Endothelial cell of hepatic sinusoid (primary cell): ENCODE data around the gene LRGUK.

ENCODE experiments used
- in situ Hi-C: cut with HindIII; loops from 2 replicates; pipeline ENCODE4 v1.10.0; 2017; ENCODE audit warnings: low sequenced_read_pairs

LRGUK gene

DNA sequence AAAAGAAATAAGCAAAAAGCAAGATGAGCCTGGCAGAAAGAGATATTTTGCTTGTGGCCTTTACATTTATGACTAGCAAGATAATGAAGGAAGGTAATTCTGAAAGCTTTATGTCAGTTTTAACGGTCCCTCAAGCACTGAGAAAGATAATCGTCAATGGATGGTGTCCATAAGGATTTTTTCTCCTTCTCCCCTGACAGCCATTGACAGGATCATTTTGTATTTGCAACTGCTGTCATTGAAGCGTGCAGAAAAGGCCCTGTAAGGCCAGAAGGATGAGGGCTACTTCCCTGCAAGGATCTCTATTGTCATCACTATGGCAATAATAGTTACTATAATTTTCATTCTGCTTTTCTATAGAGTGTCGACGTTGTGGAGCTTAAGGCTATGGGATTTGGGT is 994 bp upstream of the LRGUK start:
- in situ Hi-C loops: no loop called here

DNA sequence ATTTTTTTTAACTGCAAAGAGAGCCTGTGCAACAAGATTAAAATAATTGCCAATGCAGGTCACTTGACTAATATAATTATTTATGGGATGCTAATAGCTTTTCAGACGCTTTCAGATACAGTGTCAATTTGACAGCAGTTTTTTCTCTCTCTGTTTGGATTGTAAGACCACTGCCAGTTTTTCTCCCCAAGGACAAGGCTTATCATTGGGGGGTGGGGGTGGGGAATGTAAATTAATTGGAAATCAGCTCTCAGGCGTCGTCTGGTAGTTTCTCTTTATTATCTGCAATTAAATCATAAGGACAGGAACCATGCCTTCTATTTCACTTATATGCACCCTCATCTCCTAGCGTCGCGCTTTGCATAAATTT is 559 bp upstream of the LRGUK start:
- in situ Hi-C loops: no loop called here

DNA sequence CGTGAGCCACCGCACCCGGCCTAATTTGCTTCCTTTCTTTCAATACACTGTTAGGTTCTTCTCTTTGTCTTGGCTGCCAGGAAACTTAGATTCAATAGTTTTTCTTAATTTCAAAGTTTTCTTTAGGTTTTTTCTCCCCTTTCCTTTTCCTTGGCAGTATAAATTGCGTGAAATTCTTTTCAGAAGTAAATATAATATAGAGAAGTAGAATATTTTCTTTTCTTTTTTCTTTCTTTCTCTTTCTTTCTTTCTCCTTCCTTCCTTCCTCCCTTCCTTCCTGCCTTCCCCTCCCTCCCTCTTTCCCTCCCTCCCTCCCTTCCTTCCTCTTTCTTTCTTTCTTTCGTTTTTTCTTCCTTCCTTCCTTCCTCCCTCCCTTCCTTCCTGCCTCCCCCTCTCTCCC is 1.7 kb downstream of the LRGUK start:
- in situ Hi-C loops: no loop called here

DNA sequence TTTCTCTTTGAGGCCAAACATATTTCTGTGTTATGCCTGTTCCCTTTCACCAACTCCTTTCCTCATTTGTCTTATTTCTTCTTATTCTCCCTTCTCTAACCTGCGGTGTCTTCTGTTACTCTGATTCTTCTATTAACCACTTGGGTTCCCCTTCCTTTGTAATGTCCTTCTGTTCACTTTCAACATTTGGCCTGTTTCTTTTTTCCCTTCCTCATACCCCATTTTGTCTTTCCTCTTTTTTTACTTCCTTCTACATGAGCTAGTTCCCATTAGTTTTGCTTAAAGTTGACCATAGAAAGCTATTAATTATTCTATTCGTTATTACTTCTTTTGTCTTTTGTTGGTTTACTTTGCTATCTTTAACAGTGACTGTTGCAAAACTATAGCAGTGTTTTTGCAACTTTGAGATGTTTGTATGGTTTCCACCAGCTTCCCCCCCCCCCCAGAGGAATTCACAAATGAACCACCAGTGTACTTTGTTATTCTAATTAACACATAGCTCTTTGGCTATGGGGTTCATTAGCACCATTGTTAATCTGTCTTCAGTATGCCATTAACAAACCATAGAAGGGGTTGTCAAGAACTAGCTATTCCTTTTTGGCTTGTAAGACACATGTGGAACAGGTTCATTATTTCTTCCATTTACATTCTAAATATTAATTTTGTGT is 2.9 kb downstream of the LRGUK start:
- in situ Hi-C loops: no loop called here

DNA sequence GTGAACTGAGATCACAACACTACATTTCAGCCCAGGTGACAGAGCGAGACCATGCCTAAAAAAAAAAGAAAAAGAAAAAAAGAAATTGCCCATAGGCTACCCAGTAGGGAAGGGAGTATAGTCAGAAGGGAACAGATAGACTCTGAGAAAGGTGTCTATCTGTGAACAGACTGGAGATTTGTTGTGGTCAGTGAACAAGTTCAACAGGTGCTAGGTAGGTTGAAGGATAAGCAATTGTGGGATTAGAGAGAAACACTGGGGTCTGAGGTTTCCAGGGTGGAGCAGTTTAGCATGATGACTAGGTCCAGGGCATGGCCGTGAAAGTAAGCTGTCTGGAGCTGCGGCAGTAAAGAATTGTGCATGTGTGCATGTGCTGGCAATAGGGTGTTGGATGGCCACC is 6.9 kb downstream of the LRGUK start:
- in situ Hi-C loops: no loop called here

DNA sequence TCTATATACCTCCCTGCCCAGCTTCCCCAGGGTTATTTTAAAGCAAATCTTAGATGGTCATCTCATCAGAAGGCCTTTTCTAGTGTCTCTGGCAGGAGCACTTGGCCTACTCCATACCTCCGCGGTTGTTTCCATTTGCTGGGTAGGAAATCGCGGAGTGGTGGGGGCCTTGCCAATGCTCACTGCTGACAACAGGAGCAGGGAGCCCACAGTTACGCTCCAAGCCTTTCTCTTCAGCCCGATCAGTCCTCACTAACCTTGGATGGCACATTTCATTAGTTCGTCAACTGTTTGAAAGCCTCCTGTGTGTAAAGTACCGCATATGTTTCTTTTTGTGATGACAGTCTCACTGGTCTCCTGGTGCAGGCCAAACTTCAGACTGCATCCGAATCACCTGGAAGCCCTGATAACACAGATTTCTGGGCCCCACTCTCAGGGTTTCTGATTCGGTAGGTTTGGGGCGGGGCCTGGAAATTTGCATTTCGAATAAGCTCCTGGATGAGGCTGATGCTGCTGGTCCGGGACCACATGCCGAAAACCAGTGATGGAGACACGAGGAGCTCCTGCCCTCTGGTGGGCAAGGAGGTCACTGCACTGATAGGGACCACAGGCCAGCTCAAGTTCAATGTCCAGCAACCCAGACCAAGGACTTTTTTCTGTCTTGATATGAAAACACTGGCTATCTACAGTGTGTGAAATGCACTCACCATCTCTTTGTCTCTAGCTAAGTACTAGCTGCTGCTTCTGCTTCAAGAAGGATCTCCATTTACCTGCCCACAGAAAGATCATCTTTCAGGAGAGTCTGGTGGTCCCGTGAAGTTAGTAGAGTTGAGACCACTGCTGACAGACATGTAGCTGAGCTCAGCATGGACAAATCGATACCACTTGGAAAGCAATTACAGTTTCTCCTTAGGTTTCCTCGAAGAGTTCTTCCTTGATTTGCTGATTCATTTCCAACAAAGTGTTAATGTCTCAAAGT is 14.0 kb downstream of the LRGUK start:
- in situ Hi-C loops: no loop called here

DNA sequence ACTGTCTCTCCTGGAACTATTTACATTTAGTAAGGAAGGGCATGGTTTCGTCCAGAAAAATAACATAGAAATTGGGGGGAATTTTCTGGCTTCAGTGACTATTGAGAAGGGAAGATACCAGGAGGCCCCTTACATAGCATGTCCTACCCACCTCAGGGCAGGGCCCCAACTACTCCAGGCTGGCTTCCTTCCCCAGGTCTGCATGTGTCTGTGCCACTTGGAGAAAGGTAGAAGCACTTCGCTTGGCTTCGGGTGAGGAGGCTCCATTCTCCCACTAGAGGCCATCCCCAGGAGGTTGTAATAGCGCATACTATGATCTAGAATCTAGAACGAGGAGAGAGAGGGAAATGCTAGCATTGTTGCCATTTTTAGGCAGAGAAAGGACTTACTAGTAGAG is 14.7 kb downstream of the LRGUK start:
- in situ Hi-C loops: no loop called here

DNA sequence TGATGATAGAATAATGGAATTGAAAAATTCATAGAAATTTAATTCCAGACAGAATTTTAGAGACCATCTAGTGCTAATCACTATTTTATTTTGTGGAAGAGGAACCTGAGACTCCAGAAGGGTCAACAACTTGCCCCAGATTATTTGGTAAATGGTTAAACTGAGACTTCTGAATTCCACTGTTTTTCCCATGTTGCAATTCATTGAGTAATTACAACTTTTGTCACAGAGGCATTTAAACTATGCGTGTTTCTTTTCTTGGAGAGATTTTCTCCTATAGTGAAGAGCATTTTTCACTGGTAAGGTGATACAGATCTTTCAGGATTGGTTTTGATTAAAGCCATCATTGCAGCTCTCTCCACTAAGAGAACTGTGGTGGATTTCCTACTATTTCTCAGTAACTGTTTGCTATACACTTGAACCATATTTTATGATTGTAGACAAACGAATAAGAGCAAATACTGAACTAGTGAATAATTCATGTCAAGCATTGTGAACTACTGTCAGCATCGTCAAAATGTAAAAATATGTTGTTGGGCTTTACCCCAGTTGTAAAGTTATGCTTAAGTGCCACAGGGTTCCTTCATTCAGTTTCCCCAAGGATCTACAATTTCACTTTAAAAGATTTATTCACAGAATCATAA is 26.5 kb downstream of the LRGUK start:
- in situ Hi-C loops: no loop called here

DNA sequence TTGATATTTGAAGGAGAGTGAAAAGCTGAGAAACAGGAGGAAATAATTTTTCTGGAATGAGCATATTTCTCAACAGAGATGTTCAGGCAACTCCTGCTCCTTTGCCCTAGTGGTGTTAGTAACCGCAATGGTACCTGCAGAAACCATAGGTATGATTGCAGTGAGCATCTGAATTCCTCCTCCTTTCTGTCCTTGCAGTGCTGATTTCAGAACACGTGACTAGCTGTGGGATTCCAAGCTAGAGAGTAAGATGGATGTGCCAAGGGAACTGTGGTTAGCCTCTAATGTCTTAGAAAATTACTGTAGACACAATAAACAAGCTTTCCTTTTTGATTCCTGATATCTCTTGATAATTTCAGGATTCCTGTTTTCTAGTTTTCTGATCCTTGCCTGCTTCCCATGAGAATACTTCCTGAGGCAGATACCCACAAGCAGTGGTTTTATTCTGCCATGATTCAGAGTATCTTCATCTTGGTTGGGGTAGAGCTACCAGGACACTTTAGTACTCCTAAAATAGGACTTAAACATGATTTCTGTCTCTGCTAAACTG is 27.5 kb downstream of the LRGUK start:
- in situ Hi-C loops: no loop called here

DNA sequence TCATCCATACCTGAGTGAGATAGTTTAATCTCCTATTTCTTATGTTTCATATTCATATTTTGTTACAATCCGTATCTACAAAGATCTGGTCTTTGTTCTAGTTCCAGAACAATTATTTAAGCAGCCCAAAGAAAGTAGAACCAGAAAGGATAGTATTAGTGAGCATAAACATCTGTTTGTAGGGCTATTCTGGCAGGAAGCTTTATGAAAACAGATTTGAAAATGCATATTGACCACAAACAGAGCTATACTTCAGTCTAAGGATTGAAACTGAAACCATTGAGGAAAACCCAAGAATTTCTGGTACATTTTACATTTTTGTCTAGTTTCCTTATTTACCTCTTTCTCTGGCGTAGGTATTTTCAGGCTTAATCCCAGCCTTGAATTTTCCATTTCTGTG is 28.1 kb downstream of the LRGUK start:
- in situ Hi-C loops: no loop called here

DNA sequence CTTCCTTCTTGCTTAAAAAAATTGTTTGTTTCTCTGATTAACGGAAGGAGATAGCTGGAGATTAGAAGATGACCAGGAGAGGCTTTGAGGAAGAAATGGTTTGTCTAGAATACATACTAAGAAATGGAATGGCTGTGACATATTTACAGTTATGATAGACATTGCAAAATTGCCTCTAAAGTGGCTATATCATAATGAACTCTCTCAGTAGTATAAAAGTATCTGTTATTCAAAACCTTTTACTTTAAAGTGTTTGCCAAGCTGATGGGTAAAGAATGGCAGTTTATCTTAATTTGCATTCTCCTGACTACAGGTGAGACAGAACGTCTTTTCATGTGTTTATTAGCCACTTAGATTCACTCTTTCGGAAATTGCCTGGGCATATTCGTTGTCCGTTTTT is 28.7 kb downstream of the LRGUK start:
- in situ Hi-C loops: no loop called here

DNA sequence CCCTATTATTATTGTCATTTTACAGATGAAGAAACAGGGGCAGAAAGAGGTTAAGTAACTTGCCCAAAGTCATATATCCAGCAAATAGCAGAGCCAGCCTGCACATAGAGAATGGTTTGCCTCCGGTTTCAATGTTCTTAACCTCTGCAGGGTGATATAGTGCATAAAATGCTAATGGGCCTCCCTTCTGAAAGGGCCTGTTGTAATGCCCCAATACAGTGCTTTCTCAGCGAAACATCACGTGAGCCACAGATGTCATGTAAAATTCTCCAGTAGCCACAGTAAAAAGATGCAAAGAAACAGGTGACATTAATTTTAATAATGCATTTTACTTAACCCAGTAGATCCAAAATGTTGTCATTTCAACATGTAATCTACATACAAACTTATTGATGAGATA is 38.1 kb downstream of the LRGUK start:
- in situ Hi-C loops: no loop called here

DNA sequence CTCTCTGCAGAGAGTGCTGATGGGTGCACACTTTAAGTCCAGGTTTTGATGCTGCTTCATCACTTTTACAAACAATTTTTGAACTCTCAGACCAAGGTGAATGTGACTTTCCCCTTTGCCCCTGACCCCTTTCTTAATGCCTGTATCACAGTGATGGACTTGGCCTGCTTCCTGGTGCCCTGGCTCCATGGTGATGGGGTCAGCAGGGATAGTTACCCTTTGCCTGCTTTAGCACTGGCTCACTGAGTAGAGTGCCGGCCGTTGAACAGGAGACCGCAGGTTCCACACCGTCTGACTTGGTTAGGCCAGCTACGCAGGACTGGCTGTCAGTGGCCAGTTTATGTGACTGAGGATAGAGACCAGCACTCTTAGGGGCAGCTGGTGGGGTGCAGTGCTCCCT is 40.1 kb downstream of the LRGUK start:
- in situ Hi-C loops: no loop called here

DNA sequence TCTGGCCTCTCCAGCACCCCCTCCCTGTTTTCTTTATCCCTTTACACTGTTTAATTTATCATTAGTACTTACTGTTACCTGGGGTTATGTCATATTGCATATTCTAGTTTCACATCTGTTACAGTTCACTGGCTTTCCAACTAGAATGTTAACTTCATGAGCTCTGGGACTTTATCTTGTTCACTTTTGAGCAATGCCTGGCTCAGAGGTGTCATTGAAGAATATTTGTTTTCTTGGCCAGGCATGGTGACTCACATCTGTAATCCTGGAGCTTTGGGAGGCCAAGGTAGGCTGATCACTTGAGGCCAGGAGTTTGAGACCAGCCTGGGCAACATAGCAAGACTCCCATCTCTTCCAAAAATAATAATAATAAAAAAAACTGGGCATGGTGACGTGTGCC is 40.7 kb downstream of the LRGUK start:
- in situ Hi-C loops: no loop called here

DNA sequence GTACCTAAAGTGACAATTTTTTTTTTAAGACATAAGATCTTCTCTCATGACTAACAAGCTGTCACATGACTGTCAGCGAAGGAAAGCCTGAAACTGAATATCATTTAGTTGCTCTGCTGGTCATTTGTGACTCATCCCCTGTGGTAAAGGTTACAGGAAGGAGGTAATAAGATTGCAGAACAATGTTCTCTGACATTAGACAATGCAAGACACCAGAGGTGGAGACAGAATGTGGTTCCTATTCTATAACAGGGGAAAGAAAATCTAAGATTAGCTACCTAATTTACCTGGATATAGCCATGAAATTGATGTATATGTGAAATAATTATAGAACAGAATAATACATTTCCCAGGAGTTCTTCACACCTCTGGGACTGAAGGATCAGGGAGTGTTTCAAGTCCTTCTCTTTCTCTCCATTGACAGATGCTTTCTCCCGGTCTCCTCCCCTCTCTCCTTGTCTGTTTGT is 47.7 kb downstream of the LRGUK start:
- in situ Hi-C loops: no loop called here

DNA sequence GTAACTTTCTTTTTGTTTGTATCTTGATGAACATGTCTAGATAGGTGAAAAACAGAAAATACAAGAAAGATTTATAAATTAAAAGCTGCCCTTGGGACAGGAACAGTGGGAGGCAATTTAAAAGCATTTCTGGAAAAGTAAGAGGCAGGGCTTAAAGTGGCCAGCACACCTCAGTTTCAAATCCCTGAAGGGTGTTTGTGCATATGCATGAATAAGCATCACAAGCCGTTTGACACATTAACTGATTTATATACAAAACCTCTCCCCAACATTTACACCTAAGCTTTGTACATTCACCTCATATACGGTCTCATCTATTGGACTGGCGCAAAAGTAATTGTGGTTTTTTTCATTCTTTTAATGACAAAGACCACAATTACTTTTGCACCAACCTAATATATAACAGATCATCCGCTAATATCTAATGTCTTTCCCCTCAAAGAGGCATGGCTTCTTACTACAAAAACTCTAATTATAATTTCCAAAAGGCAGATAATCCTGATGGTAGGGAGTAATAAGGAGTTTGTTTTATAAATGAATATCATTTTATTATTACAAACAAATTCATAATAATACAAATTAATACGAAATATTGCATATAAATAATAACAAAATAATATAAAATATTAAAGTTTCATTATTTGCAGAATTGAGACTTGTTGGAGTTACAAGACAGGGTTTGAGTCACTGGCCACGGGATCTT is 48.3 kb downstream of the LRGUK start:
- in situ Hi-C loops: no loop called here

DNA sequence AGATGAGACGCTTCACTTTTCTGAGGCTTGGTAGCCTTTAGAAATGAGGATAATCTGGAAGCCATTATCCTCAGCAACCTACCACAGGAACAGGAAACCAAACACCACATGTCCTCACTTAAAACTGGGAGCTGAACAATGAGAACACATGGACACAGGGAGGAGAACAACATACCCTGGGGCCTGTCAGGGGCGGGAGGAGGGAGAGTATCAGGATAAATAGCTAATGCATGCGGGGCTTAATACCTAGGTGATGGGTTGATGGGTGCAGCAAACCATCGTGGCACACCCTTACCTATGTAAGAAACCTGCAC is 48.9 kb downstream of the LRGUK start:
- in situ Hi-C loops: no loop called here

DNA sequence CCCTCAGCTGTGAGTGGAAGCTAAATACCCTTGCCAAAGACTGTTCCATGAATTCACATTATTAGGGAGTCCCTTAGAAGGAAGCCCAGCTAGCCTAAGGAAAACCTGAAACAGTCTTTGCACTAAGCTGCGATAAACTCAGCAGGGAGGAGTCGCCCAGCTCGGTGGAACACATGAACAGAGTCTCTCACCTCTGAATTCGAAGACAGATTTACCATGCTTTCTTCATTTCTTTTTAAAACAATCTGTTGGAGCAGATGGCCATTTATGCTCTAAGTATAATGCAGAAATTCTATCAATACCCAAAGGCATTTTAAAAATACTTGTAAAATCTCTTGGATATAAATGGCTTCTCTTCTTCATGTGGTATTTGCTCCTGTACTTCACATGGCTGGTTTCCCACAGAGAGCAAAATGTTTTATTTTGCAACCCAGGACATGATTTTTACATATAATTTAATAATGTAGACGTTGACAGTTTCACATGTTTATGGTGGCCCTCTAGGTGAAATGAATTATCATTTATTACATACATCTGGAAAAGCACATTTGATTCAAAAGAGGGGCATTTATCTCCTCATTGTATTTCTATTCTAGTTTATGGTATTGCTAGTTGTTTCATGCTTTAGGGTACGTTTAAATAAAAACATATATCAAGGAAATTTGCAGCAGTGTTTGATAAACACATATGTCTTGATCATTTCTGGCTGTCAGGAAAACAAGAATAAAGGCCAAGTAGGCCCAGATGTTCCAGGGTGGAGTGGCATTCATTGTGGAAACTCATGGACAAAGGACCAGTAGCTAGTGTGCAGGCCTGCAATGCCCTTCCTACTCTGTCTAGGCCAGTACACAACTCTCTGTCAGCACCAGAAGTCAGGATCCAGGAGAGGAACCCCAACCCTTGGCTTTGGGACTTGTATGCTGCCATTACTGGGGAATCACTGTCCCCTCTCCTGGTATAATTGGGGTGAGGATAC is 52.2 kb downstream of the LRGUK start:
- in situ Hi-C loops: no loop called here

DNA sequence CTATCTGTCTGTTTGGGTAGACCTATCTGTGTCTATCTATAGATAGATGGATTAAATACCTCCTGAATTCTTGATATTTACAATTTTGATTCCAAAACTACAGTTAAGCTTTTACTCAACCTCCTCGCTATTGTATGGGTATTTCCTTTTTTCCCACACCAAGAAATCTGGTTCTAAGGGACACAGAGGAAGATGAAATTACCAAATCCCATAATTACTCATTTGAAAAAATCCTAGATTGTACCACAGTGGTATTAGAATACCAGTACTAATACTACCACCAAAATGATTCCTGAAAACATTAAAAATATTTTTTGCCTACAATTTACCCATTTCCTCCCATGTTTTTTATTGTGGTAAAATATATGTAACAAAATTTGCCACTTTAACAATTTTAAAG is 53.2 kb downstream of the LRGUK start:
- in situ Hi-C loops: no loop called here

DNA sequence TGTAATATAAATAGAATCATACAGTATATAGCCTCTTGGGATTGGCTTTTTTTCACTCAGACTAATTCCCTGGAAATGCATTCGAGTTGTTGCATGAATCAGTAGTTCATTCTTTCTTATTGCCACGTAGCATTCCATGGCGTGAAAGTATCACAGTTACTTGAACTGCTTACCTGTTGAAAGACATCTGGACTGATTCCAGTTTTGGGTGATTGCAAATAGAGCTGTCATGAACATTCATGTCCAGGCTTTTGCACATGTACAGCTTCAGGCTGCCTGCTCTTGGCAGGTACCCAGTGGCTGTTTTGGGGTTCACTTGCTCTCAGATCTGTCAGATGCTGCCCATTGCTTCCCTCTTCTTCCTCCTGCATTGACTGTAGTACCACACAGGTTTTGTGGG is 54.9 kb downstream of the LRGUK start:
- in situ Hi-C loops: no loop called here
